Vagina (tissue), 2 donors: ENCODE results near the gene COL25A1.

ENCODE experiments used
- CTCF ChIP-seq, 3 experiments: fragments of 450-650 bp in 2 of 3; fragments of 200-600 bp in 1 of 3; sonication (generic) in 1 of 3; IDR thresholded peaks; one replicate each; pipeline ENCODE4 v1.5.1; 2017 to 2019; ENCODE audit warnings: antibody characterized with exemption in 3 of 3, mild to moderate bottlenecking in 2 of 3, moderate library complexity in 2 of 3
- POLR2A ChIP-seq, 2 donors: fragments of 450-650 bp; IDR thresholded peaks; one replicate each; pipeline ENCODE4 v1.6.1; 2017; ENCODE audit warnings: antibody characterized with exemption in 2 of 2, mild to moderate bottlenecking in 2 of 2, moderate library complexity in 2 of 2
- POLR2AphosphoS5 ChIP-seq, 2 donors: sonication (generic); formaldehyde crosslinking; IDR thresholded peaks; one replicate each; pipeline ENCODE4 v1.9.0; 2017; ENCODE audit warnings: antibody characterized with exemption in 2 of 2, mild to moderate bottlenecking in 2 of 2, low read depth in 1 of 2; ENCODE audit not compliant: insufficient read depth in 1 of 2

GRCh38 chr4:109012286-109012880 lies 290.1 kb downstream of the COL25A1 start:
- TF ChIP-seq POLR2A (IDR thresholded peaks at IDR 0.05) (no peak), CTCF (IDR thresholded peaks at IDR 0.05) (no peak), POLR2AphosphoS5 (IDR thresholded peaks at IDR 0.05; ENCODE audit: insufficient read depth in 1 of 2, low read depth in 1 of 2) (no peak)
